ENCODE data around the gene GALNT8.

GALNT8 gene

GRCh38 chr12:4685317-4685716, 34.9 kb upstream of the GALNT8 start:
- no peak for DNase-seq
- no peaks in the 10 kb centered on the region for H3K79me2 ChIP-seq (ENCODE audit: insufficient read depth, low read length)
- no peak for ATAC-seq (ENCODE audit: insufficient read depth, low read depth)
- H3K27ac ChIP-seq (ENCODE audit: low read length) = no peak overlapping the region
- no peak overlapping the region for H3K4me2 ChIP-seq (ENCODE audit: insufficient read depth, low read length)
- H3K4me3 ChIP-seq (ENCODE audit: low read depth in 1 of 2, low read length in 2 of 2) = no peak overlapping the region
- no peaks in the 10 kb centered on the region for H4K20me1 ChIP-seq (ENCODE audit: insufficient read depth, low read length)
- H3K9me3 ChIP-seq (ENCODE audit: insufficient read depth, low read length, severe bottlenecking) = no peaks in the 10 kb centered on the region
- TF ChIP-seq EZH2 (IDR thresholded peaks at IDR 0.05; ENCODE audit: borderline replicate concordance, low read depth, low read length, severe bottlenecking) (no peak), CTCF (IDR thresholded peaks at IDR 0.05; ENCODE audit: borderline replicate concordance, extremely low read depth, low read length, poor library complexity, severe bottlenecking) (no peak)
- H3K9ac ChIP-seq (ENCODE audit: low read depth, low read length) = no peak overlapping the region
- H2AFZ ChIP-seq (ENCODE audit: low read depth, low read length) = no peak overlapping the region
- H3K4me1 ChIP-seq (ENCODE audit: insufficient read depth, low read length) = no peaks in the 10 kb centered on the region
- H3K27me3 ChIP-seq (ENCODE audit: insufficient read depth, low read length, poor library complexity) = no peaks in the 10 kb centered on the region
- peaks cover 81% of the 10 kb centered on the region for H3K36me3 ChIP-seq (ENCODE audit: insufficient read depth, low read length)

GRCh38 chr12:4690760-4691159, 29.4 kb upstream of the GALNT8 start:
- Histone ChIP-seq H2AFZ (ENCODE audit: low read depth, low read length) (no peak overlapping the region), H3K27ac (ENCODE audit: low read length) (no peak overlapping the region), H3K27me3 (ENCODE audit: insufficient read depth, low read length, poor library complexity) (no peaks in the 10 kb centered on the region), H4K20me1 (ENCODE audit: insufficient read depth, low read length) (no peaks in the 10 kb centered on the region), H3K9me3 (ENCODE audit: insufficient read depth, low read length, severe bottlenecking) (no peaks in the 10 kb centered on the region), H3K36me3 (ENCODE audit: insufficient read depth, low read length) (peaks cover 50% of the 10 kb centered on the region), H3K4me3 (ENCODE audit: low read depth in 1 of 2, low read length in 2 of 2) (no peak overlapping the region), H3K79me2 (ENCODE audit: insufficient read depth, low read length) (no peaks in the 10 kb centered on the region), H3K4me1 (ENCODE audit: insufficient read depth, low read length) (no peaks in the 10 kb centered on the region), H3K9ac (ENCODE audit: low read depth, low read length) (no peak overlapping the region), H3K4me2 (ENCODE audit: insufficient read depth, low read length) (no peak overlapping the region)
- ATAC-seq (ENCODE audit: insufficient read depth, low read depth) (no peak), DNase-seq (no peak)
- TF ChIP-seq EZH2 (IDR thresholded peaks at IDR 0.05; ENCODE audit: borderline replicate concordance, low read depth, low read length, severe bottlenecking) (no peak), CTCF (IDR thresholded peaks at IDR 0.05; ENCODE audit: borderline replicate concordance, extremely low read depth, low read length, poor library complexity, severe bottlenecking) (no peak)

- H3K4me2 ChIP-seq (ENCODE audit: insufficient read depth, low read length) = no peak overlapping the region
- H3K9me3 ChIP-seq (ENCODE audit: insufficient read depth, low read length, severe bottlenecking) = no peaks in the 10 kb centered on the region
- H3K9ac ChIP-seq (ENCODE audit: low read depth, low read length) = no peak overlapping the region
- no peaks in the 10 kb centered on the region for H4K20me1 ChIP-seq (ENCODE audit: insufficient read depth, low read length)
- no peak overlapping the region for H3K27ac ChIP-seq (ENCODE audit: low read length)
- no peak for DNase-seq
- H3K27me3 ChIP-seq (ENCODE audit: insufficient read depth, low read length, poor library complexity) = no peaks in the 10 kb centered on the region
- H3K79me2 ChIP-seq (ENCODE audit: insufficient read depth, low read length) = no peaks in the 10 kb centered on the region
- H3K4me1 ChIP-seq (ENCODE audit: insufficient read depth, low read length) = no peaks in the 10 kb centered on the region
- H3K4me3 ChIP-seq (ENCODE audit: low read depth in 1 of 2, low read length in 2 of 2) = no peak overlapping the region
- no peak; the same call in 2 of the 3 replicates for ATAC-seq (ENCODE audit: insufficient read depth, low read depth)
- TF ChIP-seq CTCF (IDR thresholded peaks at IDR 0.05; ENCODE audit: borderline replicate concordance, extremely low read depth, low read length, poor library complexity, severe bottlenecking) = no peak
- H2AFZ ChIP-seq (ENCODE audit: low read depth, low read length) = no peak overlapping the region
- H3K36me3 ChIP-seq (ENCODE audit: insufficient read depth, low read length) = no peaks in the 10 kb centered on the region
Observed at GRCh38 chr12:4700621-4701026, 19.6 kb upstream of the GALNT8 start.

Measured in DND-41 (cell line).